Activated CD4-positive, alpha-beta T cell treated with anti-CD3 and anti-CD28 coated beads for 36 hours (primary cell): ENCODE results near the gene CBFA2T3. TPM values are rescaled to one million over a fixed set of nuclear protein-coding genes. Genes with fewer than 3 reads are reported as not detected.

Experiments used
- ATAC-seq: fragments of 200-7000 bp; cut with Tn5 transposase; one replicate; pipeline ENCODE4 v1.10.0; 2021; ENCODE audit warnings: mild to moderate bottlenecking, moderate library complexity
- CTCF ChIA-PET: fragments of 350-600 bp; sonication (Branson Sonifier 250); formaldehyde crosslinking; loops from one replicate; lab custom pipeline; 2021; ENCODE audit warnings: antibody characterized with exemption; lab: Charles Lee
- POLR2A ChIA-PET: fragments of 350-600 bp; sonication (Branson Sonifier 250); formaldehyde crosslinking; loops from one replicate; lab custom pipeline; 2021; ENCODE audit warnings: antibody characterized with exemption, inconsistent platforms; lab: Charles Lee
- DNase-seq: peaks from one replicate; pipeline ENCODE4 v3.0.0-alpha.2; 2020
- H3K27ac Mint-ChIP-seq: one replicate; pipeline ENCODE4 v1.8.0; 2021; ENCODE audit warnings: mixed read lengths
- H3K27me3 Mint-ChIP-seq: one replicate; pipeline ENCODE4 v1.8.0; 2021; ENCODE audit warnings: mixed read lengths
- H3K36me3 Mint-ChIP-seq: one replicate; pipeline ENCODE4 v1.8.0; 2021; ENCODE audit warnings: low read depth, mixed read lengths
- H3K4me1 Mint-ChIP-seq: one replicate; pipeline ENCODE4 v1.8.0; 2021; ENCODE audit warnings: mixed read lengths
- H3K4me3 Mint-ChIP-seq: one replicate; pipeline ENCODE4 v1.8.0; 2021; ENCODE audit warnings: mild to moderate bottlenecking, moderate library complexity, mixed read lengths
- H3K9me3 Mint-ChIP-seq: one replicate; pipeline ENCODE4 v1.8.0; 2021; ENCODE audit warnings: low read depth, mixed read lengths
- intact Hi-C, 2 experiments: fragments of 100-400 bp; cut with DNase I in 1 of 2; cut with micrococcal nuclease in 1 of 2; formaldehyde crosslinking; loops; one replicate each; pipeline versions ENCODE4 v1.14.2 to v1.15.1; 2022 to 2024; cut with DNase I, micrococcal nuclease
- total RNA-seq, 2 experiments: library from RNA; stranded (reverse); gene quantifications; one replicate each; pipeline ENCODE4 v1.2.3, GENCODE V29; 2021

The CBFA2T3 gene
- total RNA-seq, 2 experiments from 2014 or later = 0.30 to 0.34 TPM

GRCh38 chr16:88978608-88979346, 1.8 kb upstream of the CBFA2T3 start:
- peaks cover 17% of the 10 kb centered on the region for H3K27me3 Mint-ChIP-seq
- no peaks in the 10 kb centered on the region for H3K36me3 Mint-ChIP-seq
- CTCF ChIA-PET = no interaction called here
- no peak overlapping the region for H3K4me3 Mint-ChIP-seq
- no peaks in the 10 kb centered on the region for H3K9me3 Mint-ChIP-seq
- intact Hi-C loops = no loop called here
- no peak overlapping the region for H3K27ac Mint-ChIP-seq
- DNase-seq (no peak), ATAC-seq (no peak)
- POLR2A ChIA-PET = no interaction called here
- peaks cover 2% of the 10 kb centered on the region for H3K4me1 Mint-ChIP-seq

DNA sequence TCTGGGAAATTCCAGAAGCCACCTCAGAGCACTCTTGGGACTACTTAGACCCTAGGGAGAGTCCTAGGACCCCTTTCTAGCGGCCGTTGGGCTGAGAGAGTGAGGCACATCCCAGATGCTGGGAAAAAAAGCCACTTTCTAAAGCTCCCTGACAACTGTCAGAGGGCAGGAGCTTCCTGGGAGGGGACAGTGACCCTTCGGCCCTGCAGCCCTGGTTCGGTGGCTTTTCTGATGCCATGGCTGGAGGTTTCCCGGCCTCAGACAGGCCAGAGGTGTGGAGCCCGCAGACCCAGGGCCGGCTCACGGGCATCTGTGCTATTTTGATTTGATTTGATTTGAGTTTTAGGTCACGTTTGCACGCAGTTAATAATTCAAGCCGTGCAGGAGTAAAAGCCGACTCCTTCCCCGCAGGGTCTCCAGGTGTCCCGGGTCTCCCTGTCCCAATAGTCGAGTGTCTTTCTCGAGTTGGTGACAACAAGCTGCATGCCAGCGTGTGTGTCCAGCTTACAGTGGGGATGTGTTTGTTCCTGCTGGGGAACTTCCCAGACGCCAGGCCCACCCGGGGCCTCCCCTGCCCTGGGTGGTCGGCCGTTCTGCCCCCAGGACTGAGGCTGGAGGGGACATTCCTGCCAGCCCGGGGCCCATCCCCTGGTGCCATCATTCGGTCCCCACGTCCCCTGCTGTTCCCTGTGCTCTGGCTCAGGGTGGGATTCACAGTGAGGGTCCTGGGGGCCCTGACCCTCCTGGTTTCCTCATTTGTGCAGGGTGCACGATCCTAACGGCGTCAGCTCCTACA, 1.0 kb upstream of the CBFA2T3 start:
- Mint-ChIP-seq H3K27ac (no peak overlapping the region), H3K4me3 (no peak overlapping the region), H3K4me1 (peaks cover 2% of the 10 kb centered on the region), H3K36me3 (no peaks in the 10 kb centered on the region), H3K27me3 (peaks cover 18% of the 10 kb centered on the region), H3K9me3 (no peaks in the 10 kb centered on the region)
- ChIA-PET POLR2A (no interaction called here), CTCF (no interaction called here)
- DNase-seq = no peak
- ATAC-seq = no peak
- intact Hi-C loops = no loop called here

- DNase-seq = peak; percentile 29
- Mint-ChIP-seq H3K4me3 (no peak overlapping the region), H3K27me3 (peaks cover 18% of the 10 kb centered on the region), H3K4me1 (peaks cover 2% of the 10 kb centered on the region), H3K27ac (no peak overlapping the region), H3K9me3 (no peaks in the 10 kb centered on the region), H3K36me3 (no peaks in the 10 kb centered on the region)
- intact Hi-C loops = no loop called here
- CTCF ChIA-PET = no interaction called here
- ATAC-seq = no peak
- POLR2A ChIA-PET = no interaction called here
Observed at GRCh38 chr16:88976366-88977017, 515 bp downstream of the CBFA2T3 start.

GRCh38 chr16:88975511-88976061, 1.4 kb downstream of the CBFA2T3 start:
- intact Hi-C loops = no loop called here
- Mint-ChIP-seq H3K9me3 (no peaks in the 10 kb centered on the region), H3K4me1 (peaks cover 2% of the 10 kb centered on the region), H3K36me3 (no peaks in the 10 kb centered on the region), H3K27ac (no peak overlapping the region), H3K27me3 (peaks cover 18% of the 10 kb centered on the region), H3K4me3 (no peak overlapping the region)
- ATAC-seq (no peak), DNase-seq (no peak)
- ChIA-PET CTCF (no interaction called here), POLR2A (no interaction called here)

DNA sequence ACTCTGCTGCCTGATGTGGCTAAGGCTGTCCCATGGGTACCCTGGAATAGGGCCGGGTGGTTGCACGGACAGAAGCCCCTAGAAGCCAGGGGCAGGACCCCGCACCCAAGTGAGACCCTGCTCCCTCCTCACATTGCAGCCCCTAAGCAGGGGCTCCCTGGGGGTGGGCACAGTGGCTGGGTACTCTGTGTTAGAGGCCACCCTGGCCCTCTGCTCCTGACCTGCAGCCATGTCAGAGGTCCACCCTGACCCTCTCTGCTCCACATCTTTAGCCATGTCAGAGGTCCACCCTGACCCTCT, 2.1 kb downstream of the CBFA2T3 start:
- Mint-ChIP-seq H3K27ac (no peak overlapping the region), H3K9me3 (no peaks in the 10 kb centered on the region), H3K4me1 (peaks cover 2% of the 10 kb centered on the region), H3K36me3 (no peaks in the 10 kb centered on the region), H3K4me3 (no peak overlapping the region), H3K27me3 (peaks cover 18% of the 10 kb centered on the region)
- no peak for DNase-seq
- intact Hi-C loops = no loop called here
- ChIA-PET CTCF (no interaction called here), POLR2A (no interaction called here)
- no peak for ATAC-seq

DNA sequence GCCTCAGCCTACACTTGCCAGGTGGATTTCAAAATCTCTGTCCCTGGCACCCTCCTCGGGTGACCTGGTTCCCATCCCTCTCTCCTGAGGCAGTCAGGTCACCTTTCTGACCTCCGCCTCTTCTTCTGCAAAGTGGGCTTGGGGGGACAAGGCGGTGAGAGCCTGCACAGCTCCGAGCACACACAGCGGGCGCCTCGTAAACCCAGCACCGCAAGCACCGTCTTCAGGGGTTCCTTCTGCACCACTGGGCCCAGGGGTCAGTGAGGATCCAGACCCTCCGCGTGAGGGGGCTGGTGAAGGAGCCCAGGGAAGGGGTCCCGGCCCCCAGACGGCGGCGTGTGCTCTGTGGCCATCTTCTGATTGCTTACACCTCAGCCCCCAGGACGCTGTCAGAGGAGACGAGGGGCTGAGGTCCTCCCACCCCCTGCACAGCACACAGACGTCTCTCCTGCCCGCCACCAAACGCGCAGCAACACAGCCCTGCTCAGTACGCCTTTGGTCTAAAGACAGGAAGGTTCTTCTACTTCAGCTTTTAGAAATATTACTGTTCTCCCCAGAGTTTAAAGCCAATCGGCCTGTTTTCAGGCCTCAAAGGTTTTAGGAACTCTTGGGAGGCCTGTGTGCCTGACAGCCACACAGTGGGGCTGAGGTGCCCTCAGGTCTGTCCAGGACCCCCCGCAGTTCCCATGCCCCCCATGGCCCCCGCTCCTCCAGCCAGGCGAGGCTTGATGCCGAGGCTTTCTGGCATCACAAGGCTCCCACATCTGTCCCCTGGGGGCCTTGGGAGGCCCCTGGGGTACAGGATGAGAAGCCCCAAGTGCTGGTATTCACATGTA, 2.7 kb downstream of the CBFA2T3 start:
- ATAC-seq (no peak), DNase-seq (no peak)
- no peaks in the 10 kb centered on the region for H3K9me3 Mint-ChIP-seq
- ChIA-PET CTCF (no interaction called here), POLR2A (no interaction called here)
- intact Hi-C loops = no loop called here
- no peak overlapping the region for H3K4me3 Mint-ChIP-seq
- no peak overlapping the region for H3K27ac Mint-ChIP-seq
- peaks cover 18% of the 10 kb centered on the region for H3K27me3 Mint-ChIP-seq
- no peaks in the 10 kb centered on the region for H3K36me3 Mint-ChIP-seq
- peaks cover 2% of the 10 kb centered on the region for H3K4me1 Mint-ChIP-seq

- DNase-seq = no peak
- ChIA-PET POLR2A (no interaction called here), CTCF (no interaction called here)
- intact Hi-C loops = no loop called here
- Mint-ChIP-seq H3K27me3 (peaks cover 18% of the 10 kb centered on the region), H3K9me3 (no peaks in the 10 kb centered on the region), H3K4me3 (no peak overlapping the region), H3K27ac (no peak overlapping the region), H3K36me3 (no peaks in the 10 kb centered on the region), H3K4me1 (peaks cover 2% of the 10 kb centered on the region)
- ATAC-seq = no peak
Observed at GRCh38 chr16:88973415-88974050, 3.5 kb downstream of the CBFA2T3 start.

DNA sequence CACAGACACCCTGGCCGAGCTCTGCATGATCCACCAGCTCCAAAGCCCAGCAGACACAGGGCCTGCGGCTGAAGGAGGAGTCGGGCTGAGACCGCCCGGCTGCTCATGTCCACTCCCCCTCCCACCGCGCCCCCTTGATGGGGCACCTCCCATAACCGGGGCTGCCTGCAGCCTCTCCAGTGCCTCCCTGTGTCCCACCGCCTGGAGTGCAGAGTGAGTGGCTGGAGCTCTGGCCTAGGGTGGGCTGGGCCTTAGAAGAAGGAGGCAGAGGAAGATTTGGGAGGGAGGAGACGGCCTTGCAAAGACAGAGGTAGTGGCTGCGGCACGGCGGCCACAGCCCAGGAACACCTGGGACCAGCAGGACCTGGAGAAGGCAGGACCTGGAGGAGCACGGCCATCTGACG, 4.0 kb downstream of the CBFA2T3 start:
- intact Hi-C loops = no loop called here
- no peak overlapping the region for H3K4me3 Mint-ChIP-seq
- no peak overlapping the region for H3K27ac Mint-ChIP-seq
- ATAC-seq (no peak), DNase-seq (no peak)
- no peaks in the 10 kb centered on the region for H3K9me3 Mint-ChIP-seq
- H3K4me1 Mint-ChIP-seq = peaks cover 2% of the 10 kb centered on the region
- H3K36me3 Mint-ChIP-seq = no peaks in the 10 kb centered on the region
- CTCF ChIA-PET = no interaction called here
- H3K27me3 Mint-ChIP-seq = peaks cover 16% of the 10 kb centered on the region
- POLR2A ChIA-PET = no interaction called here

GRCh38 chr16:88972349-88972748, 4.7 kb downstream of the CBFA2T3 start:
- no peaks in the 10 kb centered on the region for H3K9me3 Mint-ChIP-seq
- ChIA-PET POLR2A (no interaction called here), CTCF (no interaction called here)
- no peak overlapping the region for H3K27ac Mint-ChIP-seq
- no peak overlapping the region for H3K4me3 Mint-ChIP-seq
- peaks cover 15% of the 10 kb centered on the region for H3K27me3 Mint-ChIP-seq
- DNase-seq = no peak
- ATAC-seq = no peak
- intact Hi-C loops = no loop called here
- no peaks in the 10 kb centered on the region for H3K36me3 Mint-ChIP-seq
- H3K4me1 Mint-ChIP-seq = peaks cover 7% of the 10 kb centered on the region

DNA sequence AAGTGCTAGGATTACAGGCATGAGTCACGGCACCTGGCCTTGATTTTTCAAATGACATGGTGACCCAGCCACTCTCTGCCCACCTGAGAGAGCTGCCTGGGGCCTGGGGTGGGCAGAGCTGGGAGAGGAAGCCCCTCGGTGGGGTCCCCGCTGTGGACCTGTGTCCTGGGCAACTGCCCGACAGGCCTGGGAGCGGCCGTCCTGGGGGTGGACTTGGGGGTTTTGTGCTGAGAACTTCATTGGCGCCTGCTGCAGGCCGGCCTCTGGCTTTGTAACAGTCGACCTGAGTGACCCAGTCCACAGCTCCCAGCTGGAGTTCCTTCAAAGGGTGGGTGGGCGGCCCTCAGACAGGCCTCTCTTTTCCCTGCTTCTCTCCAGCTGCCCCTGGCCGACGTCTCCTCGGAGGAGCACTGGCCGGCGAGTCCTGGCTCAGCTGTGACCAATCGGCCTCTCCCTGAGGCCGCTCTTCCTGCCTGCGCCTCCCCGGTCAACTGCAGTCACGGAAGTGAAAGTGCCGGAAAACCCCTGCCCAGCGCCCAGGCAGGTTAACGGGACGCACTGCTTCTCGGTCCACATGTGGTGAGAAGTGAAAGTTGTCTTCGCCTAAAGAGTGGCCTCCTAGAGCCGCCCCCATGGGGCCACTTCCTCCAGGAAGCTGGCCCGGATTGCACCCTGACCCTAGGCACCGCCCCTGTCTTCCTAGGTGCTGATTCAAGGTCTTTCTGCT, 5.5 kb downstream of the CBFA2T3 start:
- no peak overlapping the region for H3K4me3 Mint-ChIP-seq
- peaks cover 15% of the 10 kb centered on the region for H3K27me3 Mint-ChIP-seq
- no peak for ATAC-seq
- no peak for DNase-seq
- no peak overlapping the region for H3K27ac Mint-ChIP-seq
- H3K4me1 Mint-ChIP-seq = peaks cover 6% of the 10 kb centered on the region
- intact Hi-C loops = no loop called here
- no peaks in the 10 kb centered on the region for H3K9me3 Mint-ChIP-seq
- ChIA-PET CTCF (no interaction called here), POLR2A (no interaction called here)
- no peaks in the 10 kb centered on the region for H3K36me3 Mint-ChIP-seq
